DOHH2 (cell line): ENCODE results near the gene EGFLAM.

ENCODE experiments used
- H3F3A ChIP-seq: fragments of 200-600 bp; sonication (generic), shearing (Covaris generic); 2 replicates; pipeline ENCODE4 v1.6.0; 2016; ENCODE audit warnings: antibody characterized with exemption, mild to moderate bottlenecking; ENCODE audit not compliant: control insufficient read depth, insufficient read depth
- H3K27ac ChIP-seq: fragments of 200-600 bp; sonication (generic); 2 replicates; pipeline ENCODE4 v1.5.1; 2014; ENCODE audit warnings: low read depth, mild to moderate bottlenecking, low read length, moderate library complexity
- H3K27me3 ChIP-seq: fragments of 200-600 bp; sonication (generic); 2 replicates; pipeline ENCODE4 v1.6.1; 2014; ENCODE audit warnings: mild to moderate bottlenecking, low read length, mixed read lengths; ENCODE audit not compliant: control insufficient read depth
- H3K36me3 ChIP-seq: fragments of 200-600 bp; sonication (generic); 2 replicates; pipeline ENCODE4 v1.6.1; 2014; ENCODE audit warnings: mild to moderate bottlenecking, low read length, moderate library complexity, mixed read lengths; ENCODE audit not compliant: control insufficient read depth
- H3K4me1 ChIP-seq: fragments of 200-600 bp; sonication (generic); 2 replicates; pipeline ENCODE4 v1.6.1; 2014; ENCODE audit warnings: mild to moderate bottlenecking, low read length, mixed read lengths; ENCODE audit not compliant: control insufficient read depth
- H3K4me2 ChIP-seq: fragments of 200-600 bp; sonication (generic); 2 replicates; pipeline ENCODE4 v1.6.0; 2014; ENCODE audit warnings: mild to moderate bottlenecking, low read length, moderate library complexity
- H3K4me3 ChIP-seq: fragments of 200-600 bp; sonication (generic); 2 replicates; pipeline ENCODE4 v1.5.1; 2014; ENCODE audit warnings: mild to moderate bottlenecking, low read length, mixed read lengths
- H3K79me2 ChIP-seq: fragments of 200-600 bp; sonication (generic); 2 replicates; pipeline ENCODE4 v1.6.1; 2014; ENCODE audit warnings: mild to moderate bottlenecking, low read length, mixed read lengths; ENCODE audit not compliant: control insufficient read depth
- H3K9me2 ChIP-seq: fragments of 200-600 bp; sonication (generic); replicated peaks from 2 replicates; pipeline ENCODE4 v1.6.1; 2014; ENCODE audit warnings: mild to moderate bottlenecking, low read length, mixed read lengths; ENCODE audit not compliant: control insufficient read depth
- H3K9me3 ChIP-seq: fragments of 200-600 bp; sonication (generic); 2 replicates; pipeline ENCODE4 v1.6.1; 2014; ENCODE audit warnings: antibody characterized with exemption, low read length, mixed read lengths; ENCODE audit not compliant: control insufficient read depth, insufficient read depth
- H4K20me1 ChIP-seq: fragments of 200-600 bp; sonication (generic); 2 replicates; pipeline ENCODE4 v1.6.0; 2014; ENCODE audit warnings: low read depth, mild to moderate bottlenecking, antibody characterized with exemption, low read length, moderate library complexity; ENCODE audit not compliant: control insufficient read depth, insufficient read depth
- EZH2phosphoT487 ChIP-seq: fragments of 200-600 bp; sonication (generic); IDR thresholded peaks from 2 replicates; pipeline ENCODE4 v1.6.1; 2017; ENCODE audit warnings: borderline replicate concordance, mild to moderate bottlenecking, antibody characterized with exemption, low read length, moderate library complexity, mixed read lengths
- TF ChIP-seq, protein P1 (sequence below): fragments of 200-600 bp; sonication (generic); IDR thresholded peaks from one replicate; pipeline ENCODE4 v1.5.1; 2014; ENCODE audit warnings: antibody characterized with exemption, mild to moderate bottlenecking, low read depth, low read length; ENCODE audit not compliant: poor library complexity, severe bottlenecking

The EGFLAM gene

GRCh38 chr5:38367410-38367809 is 109.1 kb downstream of the EGFLAM start:
- Histone ChIP-seq H3K27me3 (no peaks in the 10 kb centered on the region), H3K4me2 (no peak overlapping the region), H3K4me3 (no peak overlapping the region)

DNA sequence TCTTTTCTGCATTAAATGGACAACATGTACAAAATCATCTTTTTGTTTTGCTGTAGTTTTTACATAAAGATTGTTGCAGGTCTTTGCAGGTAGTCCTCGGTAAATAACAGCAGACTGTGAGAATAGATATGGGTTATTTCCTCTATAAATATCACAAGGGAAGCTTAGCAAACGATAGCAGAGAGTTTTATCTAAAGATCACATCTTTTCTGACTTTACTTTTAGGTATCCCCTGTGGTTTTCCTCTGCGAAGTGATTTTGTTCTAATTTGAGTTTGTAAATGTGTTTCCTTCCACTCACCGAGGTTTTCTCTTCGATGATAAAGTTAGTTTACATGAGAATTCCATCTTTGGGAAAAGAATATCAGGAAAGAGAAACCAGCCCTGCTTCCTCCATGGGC is 109.6 kb downstream of the EGFLAM start:
- TF ChIP-seq, protein P1, sequence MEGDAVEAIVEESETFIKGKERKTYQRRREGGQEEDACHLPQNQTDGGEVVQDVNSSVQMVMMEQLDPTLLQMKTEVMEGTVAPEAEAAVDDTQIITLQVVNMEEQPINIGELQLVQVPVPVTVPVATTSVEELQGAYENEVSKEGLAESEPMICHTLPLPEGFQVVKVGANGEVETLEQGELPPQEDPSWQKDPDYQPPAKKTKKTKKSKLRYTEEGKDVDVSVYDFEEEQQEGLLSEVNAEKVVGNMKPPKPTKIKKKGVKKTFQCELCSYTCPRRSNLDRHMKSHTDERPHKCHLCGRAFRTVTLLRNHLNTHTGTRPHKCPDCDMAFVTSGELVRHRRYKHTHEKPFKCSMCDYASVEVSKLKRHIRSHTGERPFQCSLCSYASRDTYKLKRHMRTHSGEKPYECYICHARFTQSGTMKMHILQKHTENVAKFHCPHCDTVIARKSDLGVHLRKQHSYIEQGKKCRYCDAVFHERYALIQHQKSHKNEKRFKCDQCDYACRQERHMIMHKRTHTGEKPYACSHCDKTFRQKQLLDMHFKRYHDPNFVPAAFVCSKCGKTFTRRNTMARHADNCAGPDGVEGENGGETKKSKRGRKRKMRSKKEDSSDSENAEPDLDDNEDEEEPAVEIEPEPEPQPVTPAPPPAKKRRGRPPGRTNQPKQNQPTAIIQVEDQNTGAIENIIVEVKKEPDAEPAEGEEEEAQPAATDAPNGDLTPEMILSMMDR, result no peak
- TF ChIP-seq EZH2phosphoT487, result no peak
- no peak overlapping the region for H3K4me2 ChIP-seq
- no peaks in the 10 kb centered on the region for H3K9me2 ChIP-seq
- H3K27ac ChIP-seq, result no peak overlapping the region
- no peaks in the 10 kb centered on the region for H3K4me1 ChIP-seq
- no peaks in the 10 kb centered on the region for H3K9me3 ChIP-seq
- no peaks in the 10 kb centered on the region for H3K79me2 ChIP-seq
- H3F3A ChIP-seq, result no peaks in the 10 kb centered on the region
- no peak overlapping the region for H3K4me3 ChIP-seq
- no peaks in the 10 kb centered on the region for H3K36me3 ChIP-seq
- H3K27me3 ChIP-seq, result no peaks in the 10 kb centered on the region
- H4K20me1 ChIP-seq, result no peaks in the 10 kb centered on the region

More at GRCh38 chr5:38367410-38367809, 109.1 kb downstream of the EGFLAM start:
- TF ChIP-seq EZH2phosphoT487, result no peak
- TF ChIP-seq, protein P1, result no peak
- H3K27ac ChIP-seq, result no peak overlapping the region
- H3K9me3 ChIP-seq, result no peaks in the 10 kb centered on the region
- H4K20me1 ChIP-seq, result no peaks in the 10 kb centered on the region
- H3K36me3 ChIP-seq, result no peaks in the 10 kb centered on the region
- H3K9me2 ChIP-seq, result no peaks in the 10 kb centered on the region
- no peaks in the 10 kb centered on the region for H3K79me2 ChIP-seq
- no peaks in the 10 kb centered on the region for H3F3A ChIP-seq
- H3K4me1 ChIP-seq, result no peaks in the 10 kb centered on the region

DNA sequence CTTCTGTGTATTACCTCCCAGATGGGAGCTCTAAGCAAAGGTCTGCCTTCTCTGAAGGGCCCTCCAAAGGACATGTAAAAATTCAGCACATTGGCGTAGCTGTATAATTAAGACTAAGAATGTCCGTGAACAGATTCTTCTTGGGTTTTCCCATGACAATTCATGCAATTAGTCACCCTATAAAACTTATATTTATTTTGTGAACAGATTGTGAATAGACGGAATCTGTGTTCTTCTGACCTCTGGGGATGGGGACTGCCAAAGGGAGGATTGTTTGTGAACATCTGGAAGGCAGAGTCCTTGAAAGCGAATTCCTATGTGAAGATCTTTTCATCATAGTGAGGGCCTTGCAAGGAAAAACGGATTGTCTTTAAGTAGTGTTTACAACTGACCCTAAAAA is 111.3 kb downstream of the EGFLAM start:
- no peaks in the 10 kb centered on the region for H3K9me2 ChIP-seq
- no peak overlapping the region for H3K4me2 ChIP-seq
- no peak overlapping the region for H3K27ac ChIP-seq
- no peaks in the 10 kb centered on the region for H3K4me1 ChIP-seq
- no peak overlapping the region for H3K4me3 ChIP-seq
- H3K9me3 ChIP-seq, result no peaks in the 10 kb centered on the region
- TF ChIP-seq, protein P1, result no peak
- TF ChIP-seq EZH2phosphoT487, result no peak
- no peaks in the 10 kb centered on the region for H3K36me3 ChIP-seq
- no peaks in the 10 kb centered on the region for H4K20me1 ChIP-seq
- H3K27me3 ChIP-seq, result no peaks in the 10 kb centered on the region
- H3F3A ChIP-seq, result no peaks in the 10 kb centered on the region
- H3K79me2 ChIP-seq, result no peaks in the 10 kb centered on the region
